HepG2 (cell line): Measurements from ENCODE around the gene CORO1A. TPM values are rescaled to one million over a fixed set of nuclear protein-coding genes. Genes with fewer than 3 reads are reported as not detected.

Experiments
- ATAC-seq: fragments of 200-7000 bp; cut with Tn5 transposase; 3 replicates; pipeline ENCODE4 v1.9.1; 2020; ENCODE audit warnings: mild to moderate bottlenecking, moderate library complexity
- BruUV-seq: library from RNA; stranded (reverse); fragments of 400-500 nt; replicated peaks from 2 replicates; lab custom pipeline; 2021; lab: Mats Ljungman, UMichigan
- CTCF ChIA-PET: fragments of 300-600 bp; formaldehyde crosslinking; extraction: SDS; loops from one replicate; lab custom pipeline; 2021; ENCODE audit warnings: low total read pairs, inconsistent platforms, low intra/inter-chr PET ratio; lab: Yijun Ruan, JAX
- POLR2A ChIA-PET: fragments of 350-600 bp; sonication (Branson Sonifier 250); formaldehyde crosslinking; loops from one replicate; lab custom pipeline; 2020; ENCODE audit warnings: antibody characterized with exemption, inconsistent platforms; lab: Yijun Ruan, JAX
- DNase-seq: peaks from one replicate; pipeline ENCODE4 v3.0.0-alpha.2; 2015; ENCODE audit warnings: low spot score
- FAIRE-seq: peaks from 3 replicates; lab custom pipeline; 2011; peaks lifted over from hg19 to GRCh38; lab: Jason Lieb, UNC
- H2AFZ ChIP-seq: one replicate; pipeline ENCODE4 v1.6.1; 2011; ENCODE audit warnings: low read length, inconsistent platforms
- H3K27ac ChIP-seq: fragments of 300-600 bp; 3 replicates; pipeline ENCODE4 v1.8.0; 2011; ENCODE audit warnings: mixed run types, mild to moderate bottlenecking, mixed read lengths, low read length, inconsistent platforms; ENCODE audit not compliant: insufficient read depth; ENCODE audit errors: extremely low read length
- H3K27me3 ChIP-seq, 2 experiments: fragments of 200-600 bp in 1 of 2; 2 replicates in 1 of 2; 3 replicates in 1 of 2; pipeline versions ENCODE4 v1.6.0 to v1.8.0; 2011; ENCODE audit warnings: low read length in 2 of 2, mild to moderate bottlenecking in 2 of 2, moderate library complexity in 2 of 2, inconsistent platforms in 1 of 2; ENCODE audit not compliant: insufficient read depth in 2 of 2, control insufficient read depth in 1 of 2
- H3K36me3 ChIP-seq, 2 experiments: fragments of 200-600 bp in 1 of 2; replicated peaks in 1 of 2; 2 replicates in 1 of 2; 3 replicates in 1 of 2; pipeline versions ENCODE4 v1.5.1 to v1.8.0; 2011; ENCODE audit warnings: low read length in 2 of 2, inconsistent platforms in 1 of 2; ENCODE audit not compliant: insufficient read depth in 2 of 2, control insufficient read depth in 1 of 2
- H3K4me1 ChIP-seq: 2 replicates; pipeline ENCODE4 v1.5.1; 2012; ENCODE audit warnings: low read length, inconsistent platforms; ENCODE audit not compliant: insufficient read depth
- H3K4me2 ChIP-seq: 2 replicates; pipeline ENCODE4 v1.6.0; 2011; ENCODE audit warnings: low read depth, low read length, inconsistent platforms
- H3K4me3 ChIP-seq, 3 experiments: fragments of 200-600 bp in 1 of 3; sonication (generic), shearing (Covaris generic) in 1 of 3; replicated peaks in 1 of 3; 2 replicates each; pipeline ENCODE4 v1.5.1; 2011 to 2016; ENCODE audit warnings: low read length in 3 of 3, inconsistent platforms in 2 of 3, low read depth in 2 of 3, mild to moderate bottlenecking in 2 of 3, control low read depth in 1 of 3, mixed read lengths in 1 of 3; ENCODE audit not compliant: insufficient read depth in 1 of 3
- H3K79me2 ChIP-seq: one replicate; pipeline ENCODE4 v1.6.1; 2011; ENCODE audit warnings: low read length, inconsistent platforms; ENCODE audit not compliant: insufficient read depth
- H3K9ac ChIP-seq: 2 replicates; pipeline ENCODE4 v1.6.0; 2011; ENCODE audit warnings: mild to moderate bottlenecking, low read depth, low read length, inconsistent platforms; ENCODE audit not compliant: insufficient read depth
- H3K9me3 ChIP-seq: 2 replicates; pipeline ENCODE4 v1.5.1; 2012; ENCODE audit warnings: mild to moderate bottlenecking, low read length
- H4K20me1 ChIP-seq: 2 replicates; pipeline ENCODE4 v1.6.0; 2011; ENCODE audit warnings: inconsistent platforms, mild to moderate bottlenecking, low read length, moderate library complexity; ENCODE audit not compliant: insufficient read depth
- CREM ChIP-seq, 2 experiments: sonication (generic) in 1 of 2; formaldehyde crosslinking in 1 of 2; IDR thresholded peaks; 2 replicates each; pipeline versions ENCODE4 v1.4.0 to v1.6.1; 2016 to 2020; ENCODE audit warnings: antibody characterized with exemption in 1 of 2, mild to moderate bottlenecking in 1 of 2, missing genetic modification reagents in 1 of 2
- FOSL2 ChIP-seq: sonication (generic); formaldehyde crosslinking; IDR thresholded peaks from 2 replicates; pipeline ENCODE4 v1.4.0; 2020; ENCODE audit warnings: missing genetic modification reagents
- GLI4 ChIP-seq: sonication (generic); formaldehyde crosslinking; IDR thresholded peaks from 2 replicates; pipeline ENCODE4 v1.5.1; 2020; ENCODE audit warnings: missing genetic modification reagents, mild to moderate bottlenecking, moderate library complexity, borderline replicate concordance
- MYC ChIP-seq: sonication (generic); formaldehyde crosslinking; IDR thresholded peaks from 2 replicates; pipeline ENCODE4 v1.9.0; 2021; ENCODE audit warnings: missing genetic modification reagents, borderline replicate concordance
- PITX1 ChIP-seq: sonication (generic); formaldehyde crosslinking; IDR thresholded peaks from 2 replicates; pipeline ENCODE4 v1.5.1; 2020; ENCODE audit warnings: mild to moderate bottlenecking, missing genetic modification reagents
- RAD51 ChIP-seq: fragments of 450-650 bp; IDR thresholded peaks from 2 replicates; pipeline ENCODE4 v1.6.1; 2016; ENCODE audit warnings: borderline replicate concordance
- RBM39 ChIP-seq: fragments of 200-400 bp; formaldehyde crosslinking; IDR thresholded peaks from one replicate; pipeline ENCODE4 v1.6.1; 2018; ENCODE audit warnings: antibody characterized with exemption, mild to moderate bottlenecking, low read depth, low read length; ENCODE audit not compliant: poor library complexity, severe bottlenecking
- TRIM24 ChIP-seq: sonication (generic); formaldehyde crosslinking; IDR thresholded peaks from 2 replicates; pipeline ENCODE4 v1.8.0; 2022; ENCODE audit warnings: mild to moderate bottlenecking, missing genetic modification reagents
- WIZ ChIP-seq: sonication (generic); formaldehyde crosslinking; IDR thresholded peaks from 2 replicates; pipeline ENCODE4 v1.5.1; 2020; ENCODE audit warnings: mild to moderate bottlenecking, missing genetic modification reagents
- ZNF224 ChIP-seq: sonication (generic); formaldehyde crosslinking; IDR thresholded peaks from 2 replicates; pipeline ENCODE4 v1.5.0; 2020; ENCODE audit warnings: mild to moderate bottlenecking, missing genetic modification reagents
- ZNF33B ChIP-seq: sonication (generic); formaldehyde crosslinking; IDR thresholded peaks from 2 replicates; pipeline ENCODE4 v1.5.1; 2020; ENCODE audit warnings: mild to moderate bottlenecking, missing genetic modification reagents
- WGBS: methylation state at CpG from one replicate; pipeline ENCODE4 v1.1.6; 2017; ENCODE audit warnings: low lambda C conversion rate; 5-methylcytosine and 5-hydroxymethylcytosine counted together
- in situ Hi-C: cut with HindIII; loops from 2 replicates; pipeline ENCODE4 v1.10.0; 2017; ENCODE audit warnings: low pct_unique_long_range_greater_than_20kb; ENCODE audit not compliant: extremely low pct_ligation_motif_present
- intact Hi-C: fragments of 100-400 bp; cut with micrococcal nuclease; formaldehyde crosslinking; loops from one replicate; pipeline ENCODE4 v1.10.0; 2022; ENCODE audit not compliant: unreplicated experiment
- polyA plus RNA-seq, 8 experiments: library from polyadenylated mRNA; depleted of rRNA in 3 of 8; stranded (reverse) in 7 of 8; unstranded in 1 of 8; fragments of >200 nt; fragmentation: Illumina TruSeq in 4 of 8; extraction: Trizol in 4 of 8; gene quantifications; 2 replicates each; pipeline versions ENCODE4 v1.2.1 to v1.2.3, GENCODE V29; 2011 to 2016; ENCODE audit warnings: low read depth in 4 of 8, missing spikeins in 1 of 8, mixed read lengths in 1 of 8; ENCODE audit not compliant: insufficient read depth in 1 of 8
- total RNA-seq, 5 experiments: library from RNA; depleted of rRNA; stranded (reverse); fragments of >200 nt; fragmentation: Illumina TruSeq; extraction: Trizol; gene quantifications; 2 replicates each; pipeline ENCODE4 v1.2.3, GENCODE V29; 2016; ENCODE audit warnings: low read depth in 1 of 5
- TF ChIP-seq, protein P1 (sequence below): sonication (generic); formaldehyde crosslinking; IDR thresholded peaks from 2 replicates; pipeline ENCODE4 v1.4.0; 2020; ENCODE audit warnings: low read depth, mild to moderate bottlenecking, missing genetic modification reagents
- TF ChIP-seq, protein P2 (sequence below): sonication (generic); formaldehyde crosslinking; IDR thresholded peaks from 2 replicates; pipeline ENCODE4 v1.8.0; 2022; ENCODE audit warnings: missing genetic modification reagents, mild to moderate bottlenecking, moderate library complexity, borderline replicate concordance
- TF ChIP-seq, protein P3 (sequence below): sonication (generic); formaldehyde crosslinking; IDR thresholded peaks from 2 replicates; pipeline ENCODE4 v1.4.0; 2020; ENCODE audit warnings: missing genetic modification reagents, mild to moderate bottlenecking, borderline replicate concordance

The CORO1A gene
- total and polyA plus RNA-seq, 2 of the 13 experiments (the other 11 are each of a cell fraction or from before 2014, with no cell fraction given): 6.5 to 12.9 TPM

DNA sequence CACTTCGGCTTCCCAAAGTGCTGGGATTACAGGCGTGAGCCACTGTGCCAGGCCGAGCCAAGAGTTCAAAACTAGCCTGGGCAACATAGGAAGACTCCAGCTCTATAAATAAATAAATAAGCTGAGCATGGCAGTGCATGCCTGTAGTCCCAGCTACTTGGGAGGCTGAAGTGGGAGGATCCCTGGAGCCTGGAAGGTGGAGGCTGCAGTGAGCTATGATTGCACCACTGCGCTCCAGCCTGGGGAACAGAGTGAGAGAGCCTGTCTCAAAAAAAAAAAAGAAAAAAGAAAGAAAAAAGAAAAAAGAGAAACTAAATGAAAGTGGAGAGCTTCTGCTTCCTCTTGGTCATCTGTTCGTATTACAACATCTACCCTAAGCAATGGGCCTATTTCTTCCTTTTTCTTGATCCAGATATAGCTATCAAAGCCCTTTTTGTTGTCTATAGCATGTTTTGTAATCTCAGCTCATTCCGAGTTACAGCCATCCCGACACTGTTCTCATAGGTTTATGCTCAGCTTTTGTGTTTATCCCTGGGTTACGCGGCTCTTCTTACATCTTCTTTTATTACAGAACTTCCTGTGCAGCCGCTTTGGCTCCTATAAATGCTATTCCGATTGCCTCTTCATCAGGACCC lies 46.3 kb upstream of the CORO1A start (continued):
- TF ChIP-seq, protein P1, sequence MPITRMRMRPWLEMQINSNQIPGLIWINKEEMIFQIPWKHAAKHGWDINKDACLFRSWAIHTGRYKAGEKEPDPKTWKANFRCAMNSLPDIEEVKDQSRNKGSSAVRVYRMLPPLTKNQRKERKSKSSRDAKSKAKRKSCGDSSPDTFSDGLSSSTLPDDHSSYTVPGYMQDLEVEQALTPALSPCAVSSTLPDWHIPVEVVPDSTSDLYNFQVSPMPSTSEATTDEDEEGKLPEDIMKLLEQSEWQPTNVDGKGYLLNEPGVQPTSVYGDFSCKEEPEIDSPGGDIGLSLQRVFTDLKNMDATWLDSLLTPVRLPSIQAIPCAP (CRISPR knock-in tag): no peak

DNA sequence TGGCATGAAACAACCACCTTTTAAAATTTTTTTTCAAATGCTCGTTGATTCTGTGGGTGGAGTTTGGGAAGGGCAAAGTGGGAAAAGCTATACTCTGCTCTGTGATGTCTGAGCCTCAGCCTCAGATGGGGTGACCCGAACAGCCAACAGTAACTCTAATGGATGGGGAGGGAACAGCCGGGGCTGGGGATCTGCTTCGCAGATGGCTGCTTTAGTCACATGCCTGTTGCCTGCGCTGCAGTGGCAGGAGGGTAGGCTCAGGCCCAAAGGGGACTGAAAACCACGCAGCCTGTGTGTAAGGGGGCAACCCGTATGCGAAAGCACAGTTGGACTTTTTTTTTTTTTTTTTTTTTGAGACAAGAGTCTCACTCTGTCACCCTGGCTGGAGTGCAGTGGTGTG lies 45.5 kb upstream of the CORO1A start:
- H3K9me3 ChIP-seq: no peaks in the 10 kb centered on the region
- ChIA-PET POLR2A (no interaction called here), CTCF (no interaction called here)
- FAIRE-seq (no peak), DNase-seq (no peak), ATAC-seq (no peak)
- no peak overlapping the region for H3K9ac ChIP-seq
- in situ Hi-C loops (no loop called here), intact Hi-C loops (no loop called here)
- H3K4me3 ChIP-seq: no peak overlapping the region
- WGBS: 93% methylated on average over 8 of the region's 8 CpGs
- peaks cover 85% of the 10 kb centered on the region for H3K4me1 ChIP-seq
- H3K4me2 ChIP-seq: no peak overlapping the region
- no peaks in the 10 kb centered on the region for H4K20me1 ChIP-seq
- no peaks in the 10 kb centered on the region for H3K27me3 ChIP-seq
- no peak overlapping the region for H2AFZ ChIP-seq
- H3K79me2 ChIP-seq: no peaks in the 10 kb centered on the region
- no peak overlapping the region for H3K27ac ChIP-seq
- H3K36me3 ChIP-seq: no peaks in the 10 kb centered on the region
- BruUV-seq: no TSS peak
- no peak for TF ChIP-seq TRIM24
- no peak for TF ChIP-seq CREM (IDR thresholded peaks at IDR 0.05)
- no peak for TF ChIP-seq CREM (CRISPR knock-in tag; IDR thresholded peaks at IDR 0.05)
- no peak for TF ChIP-seq ZNF224 (CRISPR knock-in tag)
- TF ChIP-seq FOSL2 (CRISPR knock-in tag): no peak
- TF ChIP-seq GLI4: no peak
- no peak for TF ChIP-seq RAD51
- no peak for TF ChIP-seq WIZ (CRISPR knock-in tag)
- 0 out of 2 replicates have a peak, but pooled peaks have one; percentile 33 for TF ChIP-seq ZNF33B
- TF ChIP-seq MYC (CRISPR knock-in tag): no peak
- TF ChIP-seq, protein P2, sequence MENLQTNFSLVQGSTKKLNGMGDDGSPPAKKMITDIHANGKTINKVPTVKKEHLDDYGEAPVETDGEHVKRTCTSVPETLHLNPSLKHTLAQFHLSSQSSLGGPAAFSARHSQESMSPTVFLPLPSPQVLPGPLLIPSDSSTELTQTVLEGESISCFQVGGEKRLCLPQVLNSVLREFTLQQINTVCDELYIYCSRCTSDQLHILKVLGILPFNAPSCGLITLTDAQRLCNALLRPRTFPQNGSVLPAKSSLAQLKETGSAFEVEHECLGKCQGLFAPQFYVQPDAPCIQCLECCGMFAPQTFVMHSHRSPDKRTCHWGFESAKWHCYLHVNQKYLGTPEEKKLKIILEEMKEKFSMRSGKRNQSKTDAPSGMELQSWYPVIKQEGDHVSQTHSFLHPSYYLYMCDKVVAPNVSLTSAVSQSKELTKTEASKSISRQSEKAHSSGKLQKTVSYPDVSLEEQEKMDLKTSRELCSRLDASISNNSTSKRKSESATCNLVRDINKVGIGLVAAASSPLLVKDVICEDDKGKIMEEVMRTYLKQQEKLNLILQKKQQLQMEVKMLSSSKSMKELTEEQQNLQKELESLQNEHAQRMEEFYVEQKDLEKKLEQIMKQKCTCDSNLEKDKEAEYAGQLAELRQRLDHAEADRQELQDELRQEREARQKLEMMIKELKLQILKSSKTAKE: no peak
- TF ChIP-seq, protein P3, sequence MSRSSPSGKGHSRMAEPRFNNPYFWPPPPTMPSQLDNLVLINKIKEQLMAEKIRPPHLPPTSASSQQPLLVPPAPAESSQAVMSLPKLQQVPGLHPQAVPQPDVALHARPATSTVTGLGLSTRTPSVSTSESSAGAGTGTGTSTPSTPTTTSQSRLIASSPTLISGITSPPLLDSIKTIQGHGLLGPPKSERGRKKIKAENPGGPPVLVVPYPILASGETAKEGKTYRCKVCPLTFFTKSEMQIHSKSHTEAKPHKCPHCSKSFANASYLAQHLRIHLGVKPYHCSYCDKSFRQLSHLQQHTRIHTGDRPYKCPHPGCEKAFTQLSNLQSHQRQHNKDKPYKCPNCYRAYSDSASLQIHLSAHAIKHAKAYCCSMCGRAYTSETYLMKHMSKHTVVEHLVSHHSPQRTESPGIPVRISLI (CRISPR knock-in tag): 0 out of 2 replicates have a peak, but pooled peaks have one; percentile 26
- no peak for TF ChIP-seq PITX1 (CRISPR knock-in tag)
- no peak for TF ChIP-seq RBM39
